Measurements from ENCODE around the gene DTX2. TPM values are rescaled to one million over a fixed set of nuclear protein-coding genes. Genes with fewer than 3 reads are reported as not detected.
"Not testable (repeated sequence)": the region's sequence is repeated elsewhere in the genome, so short reads cannot be mapped to it uniquely, and the experiment has no call there.

Gene DTX2
- total RNA-seq, 4 donors from 2014 or later: 50.4 to 121 (median 74.2) TPM

DNA sequence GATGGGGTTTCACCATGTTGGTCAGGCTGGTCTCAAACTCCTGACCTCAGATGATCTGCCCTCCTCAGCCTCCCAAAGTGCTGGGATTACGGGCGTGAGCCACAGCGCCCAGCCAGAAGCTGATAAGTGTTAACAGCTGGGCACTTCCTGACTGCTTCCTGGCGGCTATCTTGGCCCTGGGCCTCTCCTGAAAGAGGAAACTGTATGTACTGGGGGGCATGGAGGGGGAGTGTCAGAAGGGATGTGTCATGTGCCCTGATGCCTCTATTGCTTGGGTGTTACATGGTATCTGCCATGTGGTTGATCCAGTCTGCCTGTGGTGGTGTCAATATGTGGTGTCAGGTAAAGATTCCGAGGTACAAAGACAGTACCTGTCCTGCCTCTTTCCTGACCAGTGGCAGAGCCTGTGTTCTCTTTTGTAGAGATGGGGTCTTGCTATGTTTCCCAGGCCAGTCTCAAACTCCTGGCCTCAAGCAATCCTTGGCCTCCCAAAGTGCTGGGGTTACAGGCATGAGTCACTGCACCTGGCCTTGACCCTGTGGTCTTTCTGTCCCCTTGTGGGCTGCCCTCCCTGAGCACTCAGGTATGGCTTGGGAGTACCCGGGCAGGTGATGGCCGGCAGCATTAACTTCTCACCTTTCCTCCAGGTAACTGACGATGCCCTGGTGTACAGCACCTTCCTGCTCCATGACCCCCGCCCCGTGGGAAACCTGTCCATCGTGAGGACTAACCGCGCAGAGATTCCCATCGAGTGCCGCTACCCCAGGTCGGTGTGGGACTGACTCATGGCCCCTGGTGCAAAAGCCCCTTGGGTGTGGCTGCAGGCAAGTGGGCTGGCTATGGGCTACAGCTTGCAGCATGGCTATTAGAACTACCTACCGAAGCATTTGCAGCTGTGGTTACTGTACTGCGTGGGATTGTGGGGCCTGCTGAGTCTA lies 32.4 kb upstream of the DTX2 start:
- TF ChIP-seq EP300 (IDR thresholded peaks at IDR 0.05) (no peak), POLR2AphosphoS5 (IDR thresholded peaks at IDR 0.05) (no peak), POLR2A (IDR thresholded peaks at IDR 0.05) (no peak)
- TF ChIP-seq, protein P1, sequence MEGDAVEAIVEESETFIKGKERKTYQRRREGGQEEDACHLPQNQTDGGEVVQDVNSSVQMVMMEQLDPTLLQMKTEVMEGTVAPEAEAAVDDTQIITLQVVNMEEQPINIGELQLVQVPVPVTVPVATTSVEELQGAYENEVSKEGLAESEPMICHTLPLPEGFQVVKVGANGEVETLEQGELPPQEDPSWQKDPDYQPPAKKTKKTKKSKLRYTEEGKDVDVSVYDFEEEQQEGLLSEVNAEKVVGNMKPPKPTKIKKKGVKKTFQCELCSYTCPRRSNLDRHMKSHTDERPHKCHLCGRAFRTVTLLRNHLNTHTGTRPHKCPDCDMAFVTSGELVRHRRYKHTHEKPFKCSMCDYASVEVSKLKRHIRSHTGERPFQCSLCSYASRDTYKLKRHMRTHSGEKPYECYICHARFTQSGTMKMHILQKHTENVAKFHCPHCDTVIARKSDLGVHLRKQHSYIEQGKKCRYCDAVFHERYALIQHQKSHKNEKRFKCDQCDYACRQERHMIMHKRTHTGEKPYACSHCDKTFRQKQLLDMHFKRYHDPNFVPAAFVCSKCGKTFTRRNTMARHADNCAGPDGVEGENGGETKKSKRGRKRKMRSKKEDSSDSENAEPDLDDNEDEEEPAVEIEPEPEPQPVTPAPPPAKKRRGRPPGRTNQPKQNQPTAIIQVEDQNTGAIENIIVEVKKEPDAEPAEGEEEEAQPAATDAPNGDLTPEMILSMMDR (IDR thresholded peaks at IDR 0.05): no peak
- H3K9me3 ChIP-seq: no peaks in the 10 kb centered on the region
- H3K27ac ChIP-seq: no peak overlapping the region
- 81% methylated on average over 11 of the region's 18 CpGs for WGBS
- no peak overlapping the region for H3K4me3 ChIP-seq
- H3K4me1 ChIP-seq: no peaks in the 10 kb centered on the region
- no peaks in the 10 kb centered on the region for H3K36me3 ChIP-seq
- DNase-seq (ENCODE audit: low spot score in 2 of 2): peak; percentile 55 to 73
- no peaks in the 10 kb centered on the region for H3K27me3 ChIP-seq

DNA sequence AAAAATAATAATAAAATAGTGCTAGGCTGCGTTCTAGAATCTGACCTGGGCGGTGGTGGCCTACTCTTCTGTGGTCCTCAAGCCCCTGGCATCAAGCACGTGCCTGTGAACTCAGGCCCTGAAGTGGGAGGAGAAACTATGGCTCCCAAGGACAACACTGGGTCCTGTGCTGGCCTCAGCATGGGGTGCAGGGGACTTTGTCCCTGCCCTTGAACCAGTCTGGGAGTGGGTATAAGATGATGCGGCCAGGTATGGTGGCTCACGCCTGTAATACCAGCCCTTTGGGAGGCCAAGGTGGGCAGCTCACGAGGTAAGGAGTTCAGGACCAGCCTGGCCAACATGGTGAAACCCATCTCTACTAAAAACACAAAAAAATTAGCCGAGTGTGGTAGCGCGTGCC lies 31.3 kb upstream of the DTX2 start:
- DNase-seq (ENCODE audit: low spot score in 2 of 2): peak; percentile 28 to 55
- Histone ChIP-seq H3K9me3 (no peaks in the 10 kb centered on the region), H3K4me1 (no peaks in the 10 kb centered on the region), H3K27me3 (no peaks in the 10 kb centered on the region), H3K4me3 (no peak overlapping the region), H3K27ac (no peak overlapping the region), H3K36me3 (no peaks in the 10 kb centered on the region)
- 95% methylated on average over 9 of the region's 9 CpGs for WGBS
- TF ChIP-seq EP300 (IDR thresholded peaks at IDR 0.05) (no peak), POLR2A (IDR thresholded peaks at IDR 0.05) (no peak), POLR2AphosphoS5 (IDR thresholded peaks at IDR 0.05) (no peak)
- TF ChIP-seq, protein P1 (IDR thresholded peaks at IDR 0.05): no peak

DNA sequence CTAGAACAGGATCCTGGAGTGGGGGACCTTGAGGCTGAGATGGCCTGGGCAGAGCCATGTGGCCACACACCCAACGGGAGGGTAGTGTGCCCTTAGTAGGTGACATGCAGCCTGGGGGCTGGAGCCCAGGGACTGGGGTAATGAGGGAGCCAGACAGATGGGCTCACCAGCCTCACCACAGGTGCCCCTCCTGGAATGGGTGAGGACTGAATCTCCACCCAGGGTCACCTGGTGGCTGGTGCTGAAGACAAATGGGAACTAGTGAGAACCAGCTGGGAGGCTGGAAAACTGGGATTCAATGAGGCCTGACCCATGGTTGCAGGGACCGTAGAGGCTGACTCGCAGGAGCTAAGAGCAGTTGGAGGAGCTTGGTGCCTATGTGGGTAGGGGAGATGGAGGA lies 30.7 kb upstream of the DTX2 start:
- peak; percentile 52 to 53 for DNase-seq (ENCODE audit: low spot score in 2 of 2)
- Histone ChIP-seq H3K9me3 (no peaks in the 10 kb centered on the region), H3K4me3 (no peak overlapping the region), H3K27me3 (no peaks in the 10 kb centered on the region), H3K36me3 (no peaks in the 10 kb centered on the region), H3K4me1 (no peaks in the 10 kb centered on the region), H3K27ac (no peak overlapping the region)
- WGBS: 94% methylated on average over 3 of the region's 3 CpGs
- TF ChIP-seq POLR2A (IDR thresholded peaks at IDR 0.05) (no peak), POLR2AphosphoS5 (IDR thresholded peaks at IDR 0.05) (no peak), EP300 (IDR thresholded peaks at IDR 0.05) (no peak)
- TF ChIP-seq, protein P1 (IDR thresholded peaks at IDR 0.05): no peak

DNA sequence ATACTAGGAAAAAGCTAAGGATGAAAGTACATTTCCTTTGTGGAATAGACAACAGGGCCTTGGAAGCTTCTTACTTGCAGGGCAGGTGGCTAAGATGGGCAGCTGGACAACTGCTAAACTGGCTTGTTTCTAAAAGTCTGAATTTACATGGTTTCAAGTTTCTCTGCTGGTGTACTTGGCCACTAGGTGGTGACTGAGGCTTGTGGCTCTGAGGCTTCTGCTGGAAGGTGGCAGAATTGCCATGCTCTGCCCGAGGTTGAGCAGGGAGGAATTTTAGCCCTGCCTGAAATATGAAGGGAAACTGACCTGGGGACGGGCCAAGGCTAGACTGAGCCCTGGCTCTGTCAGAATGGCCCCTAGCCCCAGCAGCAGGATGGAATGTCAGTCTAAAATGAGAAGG lies 23.6 kb upstream of the DTX2 start:
- not testable (repeated sequence) for H3K4me1 ChIP-seq, H3K27ac ChIP-seq, H3K36me3 ChIP-seq, H3K27me3 ChIP-seq, H3K4me3 ChIP-seq, H3K9me3 ChIP-seq
- WGBS: 0% methylated on average over 1 of the region's 2 CpGs
- peak in 1 of 2 donors; percentile 85 for DNase-seq (ENCODE audit: low spot score in 2 of 2)
- TF ChIP-seq, protein P1 (IDR thresholded peaks at IDR 0.05): peak in 1 of 2 donors; percentile 45

DNA sequence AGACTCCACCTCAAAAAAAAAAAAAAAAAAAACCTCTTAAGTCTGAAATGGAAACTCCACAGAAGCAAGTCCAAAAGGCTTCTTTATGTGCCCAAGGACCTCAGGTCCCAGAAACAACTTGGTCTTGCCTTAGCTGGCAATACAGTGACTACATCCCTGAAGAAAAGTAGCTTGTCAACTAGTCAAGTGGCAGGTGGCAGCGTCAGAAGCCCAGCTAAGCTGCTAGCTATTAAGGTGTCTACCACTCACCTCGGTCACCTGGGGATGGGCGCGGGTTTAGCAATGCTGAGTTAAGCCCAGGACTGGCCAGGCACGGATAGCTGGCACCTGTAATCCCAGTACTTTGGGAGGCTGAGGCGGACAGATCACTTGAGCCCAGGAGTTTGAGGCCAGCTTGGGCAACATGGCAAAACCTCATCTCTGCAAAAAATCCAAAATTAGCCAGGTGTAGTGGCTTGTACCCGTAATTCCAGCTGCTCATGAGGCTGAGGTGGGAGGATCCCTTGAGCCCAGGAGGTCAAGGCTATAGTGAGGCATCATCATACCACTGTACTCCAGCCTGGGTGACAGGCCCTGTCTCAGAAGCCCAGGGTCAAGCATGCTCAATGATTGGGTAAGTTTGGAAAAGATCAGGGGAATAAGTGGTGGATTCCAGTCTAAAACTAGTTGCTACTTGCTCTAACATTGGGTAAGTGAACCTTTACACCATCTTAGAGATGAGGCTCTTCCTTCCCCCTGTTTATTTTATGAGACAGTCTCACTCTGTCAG lies 22.2 kb upstream of the DTX2 start:
- not testable (repeated sequence) for H3K36me3 ChIP-seq, H3K9me3 ChIP-seq, H3K27ac ChIP-seq, H3K4me1 ChIP-seq, H3K27me3 ChIP-seq, H3K4me3 ChIP-seq
- WGBS: no CpG with 5 or more reads among the region's 7 CpGs
- peak in 1 of 2 donors; percentile 67 for DNase-seq (ENCODE audit: low spot score in 2 of 2)

DNA sequence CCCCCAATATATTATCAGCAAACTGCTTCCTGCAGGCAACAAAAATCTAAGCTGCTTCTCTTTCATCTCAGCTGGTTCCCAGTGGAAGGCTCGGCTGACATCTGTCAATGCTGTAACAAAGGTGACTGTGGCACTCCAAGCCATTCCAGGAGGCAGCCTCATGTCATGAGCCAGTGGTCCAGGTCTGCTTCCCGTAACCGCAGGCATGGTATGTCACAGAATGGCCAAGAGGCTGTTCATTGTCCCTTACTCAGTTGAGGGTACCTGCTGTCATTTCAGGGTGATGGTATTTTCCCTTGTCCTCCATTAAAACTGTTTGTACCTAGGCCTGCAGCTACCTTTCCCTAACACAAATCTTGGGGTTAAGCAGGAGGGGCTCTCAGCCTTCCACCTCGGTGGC lies 21.1 kb upstream of the DTX2 start:
- H3K36me3 ChIP-seq, H3K27ac ChIP-seq, H3K4me3 ChIP-seq, H3K4me1 ChIP-seq, H3K27me3 ChIP-seq, H3K9me3 ChIP-seq: not testable (repeated sequence)
- 82% methylated on average over 2 of the region's 4 CpGs for WGBS
- DNase-seq (ENCODE audit: low spot score in 2 of 2): peak in 1 of 2 donors; percentile 41

DNA sequence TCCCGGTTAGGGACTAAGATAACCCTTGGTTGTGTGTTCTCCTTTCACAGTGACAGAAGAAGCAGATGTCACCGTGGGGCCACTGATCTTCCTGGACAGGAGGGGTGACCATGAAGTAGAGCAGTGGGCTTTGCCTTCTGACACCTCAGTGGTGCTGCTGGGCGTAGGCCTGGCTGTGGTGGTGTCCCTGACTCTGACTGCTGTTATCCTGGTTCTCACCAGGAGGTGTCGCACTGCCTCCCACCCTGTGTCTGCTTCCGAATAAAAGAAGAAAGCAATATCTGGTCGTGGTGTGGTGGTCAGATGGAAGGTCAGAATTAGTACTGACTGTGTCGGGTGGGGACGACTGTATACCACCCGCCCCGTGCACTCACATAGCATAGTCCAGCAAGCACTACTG lies 19.7 kb upstream of the DTX2 start:
- H3K9me3 ChIP-seq; H3K4me1 ChIP-seq; DNase-seq (ENCODE audit: low spot score in 2 of 2); H3K4me3 ChIP-seq; H3K27me3 ChIP-seq; H3K27ac ChIP-seq; H3K36me3 ChIP-seq: not testable (repeated sequence)
- WGBS: 100% methylated on average over 1 of the region's 10 CpGs

DNA sequence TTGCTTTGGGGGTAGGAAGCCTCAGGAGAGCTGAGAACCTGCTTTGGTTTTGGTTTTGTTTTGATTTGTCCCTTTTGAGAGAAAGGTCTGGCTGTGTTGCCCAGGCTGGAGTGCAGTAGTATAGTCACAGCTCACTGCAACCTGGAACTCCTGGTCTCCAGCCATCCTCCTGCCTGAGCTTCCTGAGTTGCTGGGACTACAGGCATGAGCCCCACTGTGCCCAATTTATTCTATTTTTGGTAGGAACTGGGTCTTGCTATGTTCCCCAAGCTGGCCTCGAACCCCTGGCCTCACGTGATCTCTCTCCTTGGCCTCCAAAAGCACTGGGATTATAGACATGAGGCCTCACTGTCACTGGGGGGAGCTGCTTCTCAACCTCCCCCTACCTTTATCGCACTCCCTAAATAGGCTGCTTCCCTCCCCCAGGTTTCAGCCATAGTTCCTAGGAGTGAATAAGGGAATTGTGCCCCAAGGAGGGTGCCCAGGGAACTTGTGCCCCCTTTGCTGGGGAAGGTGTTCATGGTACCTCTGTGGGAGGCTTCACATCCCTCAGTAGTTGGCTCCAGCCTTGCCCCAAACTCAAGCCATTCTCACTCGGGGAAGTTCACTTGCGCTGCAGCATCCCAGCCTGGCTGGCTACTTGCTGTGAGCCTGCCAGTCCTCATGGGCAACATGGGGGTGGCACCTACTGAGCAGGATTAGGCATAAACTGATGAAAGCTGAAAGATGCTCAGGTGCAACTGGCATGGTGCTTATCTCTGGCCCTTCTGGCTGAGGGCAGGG lies 18.7 kb upstream of the DTX2 start:
- H3K27ac ChIP-seq, H3K9me3 ChIP-seq, H3K36me3 ChIP-seq, H3K4me1 ChIP-seq, H3K27me3 ChIP-seq, H3K4me3 ChIP-seq: not testable (repeated sequence)
- no CpG with 5 or more reads among the region's 5 CpGs for WGBS
- peak in 1 of 2 donors; percentile 26 for DNase-seq (ENCODE audit: low spot score in 2 of 2)
